Liver (tissue), 9 donors: ENCODE data around the gene SLC8A1. TPM values are rescaled to one million over a fixed set of nuclear protein-coding genes. Genes with fewer than 3 reads are reported as not detected.

Experiments
- DNase-seq: peaks from one replicate; pipeline ENCODE4 v3.0.0-alpha.2; 2017; ENCODE audit warnings: low spot score
- H3K27ac ChIP-seq, 2 donors: one replicate each; pipeline ENCODE4 v1.7.0; 2013; ENCODE audit warnings: inconsistent platforms in 2 of 2, low read length in 2 of 2, control low read depth in 1 of 2, low read depth in 1 of 2, mild to moderate bottlenecking in 1 of 2
- H3K27me3 ChIP-seq, 4 donors: one replicate each; pipeline versions ENCODE4 v1.6.1 to v1.7.0; 2013; ENCODE audit warnings: low read length in 3 of 4, inconsistent platforms in 1 of 4, mild to moderate bottlenecking in 1 of 4, moderate library complexity in 1 of 4; ENCODE audit not compliant: control insufficient read depth in 4 of 4, insufficient read depth in 4 of 4
- H3K36me3 ChIP-seq, 4 donors: one replicate each; pipeline versions ENCODE4 v1.6.1 to v1.7.0; 2013; ENCODE audit warnings: low read length in 3 of 4, mild to moderate bottlenecking in 3 of 4, low read depth in 1 of 4, moderate library complexity in 1 of 4; ENCODE audit not compliant: control insufficient read depth in 4 of 4, insufficient read depth in 3 of 4
- H3K4me1 ChIP-seq, 4 donors: one replicate each; pipeline versions ENCODE4 v1.6.1 to v1.7.0; 2013; ENCODE audit warnings: low read length in 3 of 4, mild to moderate bottlenecking in 3 of 4, moderate library complexity in 1 of 4; ENCODE audit not compliant: control insufficient read depth in 4 of 4, insufficient read depth in 4 of 4
- H3K4me3 ChIP-seq, 3 donors: one replicate each; pipeline versions ENCODE4 v1.6.1 to v1.7.0; 2013; ENCODE audit warnings: low read length in 3 of 3, control low read depth in 1 of 3, low read depth in 1 of 3, mild to moderate bottlenecking in 1 of 3
- H3K9ac ChIP-seq, 2 donors: one replicate each; pipeline ENCODE4 v1.7.0; 2013; ENCODE audit warnings: low read length in 2 of 2, mild to moderate bottlenecking in 2 of 2, moderate library complexity in 2 of 2, control low read depth in 1 of 2, low read depth in 1 of 2
- H3K9me3 ChIP-seq, 4 donors: one replicate each; pipeline versions ENCODE4 v1.6.1 to v1.7.0; 2013; ENCODE audit warnings: low read length in 3 of 4; ENCODE audit not compliant: control insufficient read depth in 4 of 4
- CTCF ChIP-seq: fragments of 150-350 bp; IDR thresholded peaks from 2 replicates; pipeline ENCODE4 v1.5.1; 2017; ENCODE audit warnings: improper control_type of control experiment, low read depth, low read length; ENCODE audit not compliant: missing input control
- EGR1 ChIP-seq, 2 donors: IDR thresholded peaks; 2 replicates each; pipeline ENCODE4 v1.6.1; 2016 to 2018; ENCODE audit warnings: antibody characterized with exemption in 2 of 2, low read depth in 2 of 2
- FOXA1 ChIP-seq: IDR thresholded peaks from 2 replicates; pipeline ENCODE4 v1.6.1; 2016; ENCODE audit warnings: antibody characterized with exemption
- FOXA2 ChIP-seq: IDR thresholded peaks from 2 replicates; pipeline ENCODE4 v1.6.1; 2016; ENCODE audit warnings: antibody characterized with exemption
- GABPA ChIP-seq, 2 donors: IDR thresholded peaks in 1 of 2; conservative IDR thresholded peaks in 1 of 2; 2 replicates each; pipeline ENCODE4 v1.6.1; 2016; ENCODE audit warnings: antibody characterized with exemption in 2 of 2, mild to moderate bottlenecking in 1 of 2, moderate library complexity in 1 of 2
- HNF4A ChIP-seq, 2 donors: conservative IDR thresholded peaks; 2 replicates each; pipeline ENCODE4 v1.6.1; 2016; ENCODE audit warnings: antibody characterized with exemption in 2 of 2, mild to moderate bottlenecking in 2 of 2
- JUND ChIP-seq, 2 donors: IDR thresholded peaks; 2 replicates each; pipeline ENCODE4 v1.6.1; 2016; ENCODE audit warnings: antibody characterized with exemption in 2 of 2
- MAX ChIP-seq: IDR thresholded peaks from 2 replicates; pipeline ENCODE4 v1.6.1; 2016; ENCODE audit warnings: antibody characterized with exemption
- NR2F2 ChIP-seq: IDR thresholded peaks from 2 replicates; pipeline ENCODE4 v1.6.1; 2016; ENCODE audit warnings: antibody characterized with exemption
- RAD21 ChIP-seq, 2 donors: IDR thresholded peaks; 2 replicates each; pipeline ENCODE4 v1.6.1; 2016; ENCODE audit warnings: antibody characterized with exemption in 2 of 2, mild to moderate bottlenecking in 2 of 2
- RXRA ChIP-seq, 2 donors: IDR thresholded peaks; 2 replicates each; pipeline ENCODE4 v1.6.1; 2017 to 2018; ENCODE audit warnings: antibody characterized with exemption in 2 of 2, mild to moderate bottlenecking in 1 of 2
- TAF1 ChIP-seq: conservative IDR thresholded peaks from 2 replicates; pipeline ENCODE4 v1.6.1; 2016; ENCODE audit warnings: antibody characterized with exemption, mild to moderate bottlenecking
- YY1 ChIP-seq: IDR thresholded peaks from 2 replicates; pipeline ENCODE4 v1.6.1; 2016; ENCODE audit warnings: antibody characterized with exemption, mild to moderate bottlenecking
- WGBS: extraction: QIAGEN DNeasy Blood & Tissue Kit; methylation state at CpG from one replicate; pipeline ENCODE4 v1.1.7; 2013; 5-methylcytosine and 5-hydroxymethylcytosine counted together
- polyA plus RNA-seq, 2 donors: library from polyadenylated mRNA; stranded (reverse) in 1 of 2; unstranded in 1 of 2; fragments of 200-250 nt in 1 of 2; fragments of >200 nt in 1 of 2; fragmentation: Nextera tagmentation in 1 of 2; extraction: Ambion mirVana in 1 of 2; gene quantifications; one replicate each; pipeline versions ENCODE4 v1.2.1 to v1.2.3, GENCODE V29; 2013 to 2015
- total RNA-seq, 2 donors: library from RNA; depleted of rRNA; stranded (reverse); fragments of >200 nt; gene quantifications; one replicate each; pipeline ENCODE4 v1.2.3, GENCODE V29; 2014
- TF ChIP-seq, protein P1 (sequence below): IDR thresholded peaks from 2 replicates; pipeline ENCODE4 v1.6.1; 2016; ENCODE audit warnings: antibody characterized with exemption, mild to moderate bottlenecking
- TF ChIP-seq, protein P2 (sequence below): IDR thresholded peaks from 2 replicates; pipeline ENCODE4 v1.6.1; 2016; ENCODE audit warnings: antibody characterized with exemption
- TF ChIP-seq, protein P3 (sequence below): IDR thresholded peaks from 2 replicates; pipeline ENCODE4 v1.6.1; 2016; ENCODE audit warnings: antibody characterized with exemption
- donor health status: healthy.
- donor health status: healthy.
- donor health status: healthy.
- donor health status: healthy.
- donor health status: healthy.

SLC8A1 gene
- total and polyA plus RNA-seq, 4 donors, result 1.2 to 18.5 (median 8.2) TPM

- Histone ChIP-seq H3K9ac (no peak overlapping the region), H3K36me3 (no peaks in the 10 kb centered on the region), H3K9me3 (no peaks in the 10 kb centered on the region), H3K27me3 (no peaks in the 10 kb centered on the region), H3K27ac (no peak overlapping the region), H3K4me3 (no peak overlapping the region), H3K4me1 (peaks cover 0 to 3% (median 0%) of the 10 kb centered on the region in 4 donors)
- TF ChIP-seq EGR1 (IDR thresholded peaks at IDR 0.05; ENCODE audit: low read depth in 2 of 2) (no peak), CTCF (no peak), JUND (IDR thresholded peaks at IDR 0.05) (no peak)
- TF ChIP-seq, protein P1, sequence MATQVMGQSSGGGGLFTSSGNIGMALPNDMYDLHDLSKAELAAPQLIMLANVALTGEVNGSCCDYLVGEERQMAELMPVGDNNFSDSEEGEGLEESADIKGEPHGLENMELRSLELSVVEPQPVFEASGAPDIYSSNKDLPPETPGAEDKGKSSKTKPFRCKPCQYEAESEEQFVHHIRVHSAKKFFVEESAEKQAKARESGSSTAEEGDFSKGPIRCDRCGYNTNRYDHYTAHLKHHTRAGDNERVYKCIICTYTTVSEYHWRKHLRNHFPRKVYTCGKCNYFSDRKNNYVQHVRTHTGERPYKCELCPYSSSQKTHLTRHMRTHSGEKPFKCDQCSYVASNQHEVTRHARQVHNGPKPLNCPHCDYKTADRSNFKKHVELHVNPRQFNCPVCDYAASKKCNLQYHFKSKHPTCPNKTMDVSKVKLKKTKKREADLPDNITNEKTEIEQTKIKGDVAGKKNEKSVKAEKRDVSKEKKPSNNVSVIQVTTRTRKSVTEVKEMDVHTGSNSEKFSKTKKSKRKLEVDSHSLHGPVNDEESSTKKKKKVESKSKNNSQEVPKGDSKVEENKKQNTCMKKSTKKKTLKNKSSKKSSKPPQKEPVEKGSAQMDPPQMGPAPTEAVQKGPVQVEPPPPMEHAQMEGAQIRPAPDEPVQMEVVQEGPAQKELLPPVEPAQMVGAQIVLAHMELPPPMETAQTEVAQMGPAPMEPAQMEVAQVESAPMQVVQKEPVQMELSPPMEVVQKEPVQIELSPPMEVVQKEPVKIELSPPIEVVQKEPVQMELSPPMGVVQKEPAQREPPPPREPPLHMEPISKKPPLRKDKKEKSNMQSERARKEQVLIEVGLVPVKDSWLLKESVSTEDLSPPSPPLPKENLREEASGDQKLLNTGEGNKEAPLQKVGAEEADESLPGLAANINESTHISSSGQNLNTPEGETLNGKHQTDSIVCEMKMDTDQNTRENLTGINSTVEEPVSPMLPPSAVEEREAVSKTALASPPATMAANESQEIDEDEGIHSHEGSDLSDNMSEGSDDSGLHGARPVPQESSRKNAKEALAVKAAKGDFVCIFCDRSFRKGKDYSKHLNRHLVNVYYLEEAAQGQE, result no peak
- DNase-seq, result no peak
- WGBS, result 39% methylated on average over 3 of the region's 3 CpGs
Measured at GRCh38 chr2:40287773-40288172, 164.1 kb downstream of the SLC8A1 start.

DNA sequence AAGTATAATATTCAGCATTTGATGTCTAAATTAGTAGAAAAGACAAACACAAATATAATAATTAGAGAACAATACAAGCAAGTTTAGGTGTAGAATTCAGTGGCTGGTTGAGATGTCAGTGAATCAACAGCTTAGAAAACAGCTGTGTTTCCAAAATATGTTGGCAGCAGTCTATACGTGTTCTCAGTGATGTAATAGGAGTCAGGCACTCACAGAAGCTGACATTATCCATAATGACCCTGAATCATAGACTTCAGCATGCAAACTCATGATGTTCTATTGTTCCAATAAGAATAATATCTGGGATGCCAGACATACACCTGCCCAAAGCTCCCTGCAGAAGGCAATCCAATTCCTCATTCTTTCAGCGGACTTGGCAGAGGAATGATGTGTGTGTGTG lies 164.7 kb downstream of the SLC8A1 start:
- DNase-seq, result no peak
- Histone ChIP-seq H3K4me1 (peaks cover 0 to 3% (median 0%) of the 10 kb centered on the region in 4 donors), H3K36me3 (no peaks in the 10 kb centered on the region), H3K4me3 (no peak overlapping the region), H3K9ac (no peak overlapping the region), H3K27me3 (no peaks in the 10 kb centered on the region), H3K27ac (no peak overlapping the region), H3K9me3 (no peaks in the 10 kb centered on the region)
- WGBS, result 59% methylated on average over 2 of the region's 2 CpGs
- no peak for TF ChIP-seq TAF1
- TF ChIP-seq, protein P2, sequence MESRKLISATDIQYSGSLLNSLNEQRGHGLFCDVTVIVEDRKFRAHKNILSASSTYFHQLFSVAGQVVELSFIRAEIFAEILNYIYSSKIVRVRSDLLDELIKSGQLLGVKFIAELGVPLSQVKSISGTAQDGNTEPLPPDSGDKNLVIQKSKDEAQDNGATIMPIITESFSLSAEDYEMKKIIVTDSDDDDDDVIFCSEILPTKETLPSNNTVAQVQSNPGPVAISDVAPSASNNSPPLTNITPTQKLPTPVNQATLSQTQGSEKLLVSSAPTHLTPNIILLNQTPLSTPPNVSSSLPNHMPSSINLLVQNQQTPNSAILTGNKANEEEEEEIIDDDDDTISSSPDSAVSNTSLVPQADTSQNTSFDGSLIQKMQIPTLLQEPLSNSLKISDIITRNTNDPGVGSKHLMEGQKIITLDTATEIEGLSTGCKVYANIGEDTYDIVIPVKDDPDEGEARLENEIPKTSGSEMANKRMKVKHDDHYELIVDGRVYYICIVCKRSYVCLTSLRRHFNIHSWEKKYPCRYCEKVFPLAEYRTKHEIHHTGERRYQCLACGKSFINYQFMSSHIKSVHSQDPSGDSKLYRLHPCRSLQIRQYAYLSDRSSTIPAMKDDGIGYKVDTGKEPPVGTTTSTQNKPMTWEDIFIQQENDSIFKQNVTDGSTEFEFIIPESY, result no peak
- no peak for TF ChIP-seq JUND (IDR thresholded peaks at IDR 0.05)

GRCh38 chr2:40286721-40287120 lies 165.2 kb downstream of the SLC8A1 start:
- 72% methylated on average over 3 of the region's 3 CpGs for WGBS
- no peak overlapping the region for H3K9ac ChIP-seq
- H3K27ac ChIP-seq, result no peak overlapping the region
- TF ChIP-seq FOXA2, result no peak
- TF ChIP-seq YY1, result no peak
- TF ChIP-seq EGR1 (IDR thresholded peaks at IDR 0.05; ENCODE audit: low read depth in 2 of 2), result no peak
- TF ChIP-seq JUND (IDR thresholded peaks at IDR 0.05), result no peak
- no peak for TF ChIP-seq GABPA (IDR thresholded peaks at IDR 0.05 in 1 of 2, conservative IDR thresholded peaks at IDR 0.05 in 1 of 2)
- TF ChIP-seq HNF4A (conservative IDR thresholded peaks at IDR 0.05), result no peak
- TF ChIP-seq FOXA1, result no peak
- no peak for TF ChIP-seq RAD21 (IDR thresholded peaks at IDR 0.05)
- TF ChIP-seq, protein P1, result no peak
- no peak for TF ChIP-seq NR2F2
- no peak for TF ChIP-seq TAF1
- no peak for TF ChIP-seq RXRA (IDR thresholded peaks at IDR 0.05)
- TF ChIP-seq, protein P3, sequence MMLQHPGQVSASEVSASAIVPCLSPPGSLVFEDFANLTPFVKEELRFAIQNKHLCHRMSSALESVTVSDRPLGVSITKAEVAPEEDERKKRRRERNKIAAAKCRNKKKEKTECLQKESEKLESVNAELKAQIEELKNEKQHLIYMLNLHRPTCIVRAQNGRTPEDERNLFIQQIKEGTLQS, result no peak
- no peak for TF ChIP-seq MAX

More at GRCh38 chr2:40286721-40287120, 165.2 kb downstream of the SLC8A1 start:
- Histone ChIP-seq H3K4me3 (no peak overlapping the region), H3K9me3 (no peaks in the 10 kb centered on the region), H3K4me1 (peaks cover 0 to 3% (median 0%) of the 10 kb centered on the region in 4 donors), H3K36me3 (no peaks in the 10 kb centered on the region), H3K27me3 (no peaks in the 10 kb centered on the region)
- no peak for DNase-seq
